ENCODE data around the gene C10orf53.

DNA sequence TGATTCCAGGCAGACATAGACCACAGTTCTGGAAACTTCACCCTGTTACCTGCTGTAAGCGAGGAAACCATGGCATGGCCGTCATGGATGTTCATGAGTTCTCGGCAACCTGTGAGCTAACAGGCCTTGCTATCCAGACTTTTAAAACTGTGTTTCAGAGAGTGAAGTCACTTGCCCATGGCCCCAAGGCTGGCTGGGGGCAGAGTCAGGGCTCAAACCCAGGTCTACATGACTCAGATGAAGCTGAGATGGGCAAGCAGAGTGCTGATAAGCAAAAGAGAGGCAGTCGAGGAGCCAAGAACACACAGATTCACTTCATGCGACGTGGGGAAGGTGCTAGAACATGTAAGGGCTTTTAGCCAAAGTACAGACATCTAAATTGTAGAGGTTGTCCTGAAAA lies 31.5 kb downstream of the C10orf53 start:
- TF ChIP-seq TARDBP (IDR thresholded peaks at IDR 0.05) (no peak), ELF4 (IDR thresholded peaks at IDR 0.05) (no peak), ARNT (IDR thresholded peaks at IDR 0.05) (no peak), SUZ12 (IDR thresholded peaks at IDR 0.05) (no peak), FOXA1 (IDR thresholded peaks at IDR 0.05) (no peak), FOXK2 (IDR thresholded peaks at IDR 0.05) (no peak)

All from HEK293T (cell line).